Astrocyte (in vitro differentiated cells and primary cell): Measurements from ENCODE around the gene TGFB1I1.

Source experiments
- CTCF ChIP-seq: IDR thresholded peaks from 2 replicates; pipeline ENCODE4 v1.5.1; 2011; ENCODE audit warnings: low read depth, mild to moderate bottlenecking, inconsistent platforms, low read length, moderate library complexity; ENCODE audit not compliant: insufficient read depth
- EZH2 ChIP-seq: IDR thresholded peaks from 2 replicates; pipeline ENCODE4 v1.6.1; 2012; ENCODE audit warnings: mild to moderate bottlenecking, low read length, inconsistent platforms; ENCODE audit not compliant: insufficient read depth

- TF ChIP-seq CTCF = no peak
- no peak for TF ChIP-seq EZH2
These were observed 32.2 kb downstream of the TGFB1I1 start for GRCh38 chr16:31504159-31504558.
